ENCODE data around the gene GOLIM4.

GRCh38 chr3:168063122-168063521 lies 32.6 kb downstream of the GOLIM4 start:
- TF ChIP-seq POLR2A (IDR thresholded peaks at IDR 0.05) = no peak
- no peak for TF ChIP-seq CTCF (IDR thresholded peaks at IDR 0.05)
- no peak for TF ChIP-seq POLR2AphosphoS5 (IDR thresholded peaks at IDR 0.05)
